ENCODE data around the gene ELOF1. TPM values are rescaled to one million over a fixed set of nuclear protein-coding genes. Genes with fewer than 3 reads are reported as not detected.
A peak's percentile ranks its signal among the peaks of the same experiment; 100 is the strongest.

The ELOF1 gene
- total RNA-seq, 2 experiments from 2014 or later = 31.8 to 33.2 TPM

GRCh38 chr19:11580116-11580515 is 21.1 kb upstream of the ELOF1 start:
- TF ChIP-seq, protein P1, sequence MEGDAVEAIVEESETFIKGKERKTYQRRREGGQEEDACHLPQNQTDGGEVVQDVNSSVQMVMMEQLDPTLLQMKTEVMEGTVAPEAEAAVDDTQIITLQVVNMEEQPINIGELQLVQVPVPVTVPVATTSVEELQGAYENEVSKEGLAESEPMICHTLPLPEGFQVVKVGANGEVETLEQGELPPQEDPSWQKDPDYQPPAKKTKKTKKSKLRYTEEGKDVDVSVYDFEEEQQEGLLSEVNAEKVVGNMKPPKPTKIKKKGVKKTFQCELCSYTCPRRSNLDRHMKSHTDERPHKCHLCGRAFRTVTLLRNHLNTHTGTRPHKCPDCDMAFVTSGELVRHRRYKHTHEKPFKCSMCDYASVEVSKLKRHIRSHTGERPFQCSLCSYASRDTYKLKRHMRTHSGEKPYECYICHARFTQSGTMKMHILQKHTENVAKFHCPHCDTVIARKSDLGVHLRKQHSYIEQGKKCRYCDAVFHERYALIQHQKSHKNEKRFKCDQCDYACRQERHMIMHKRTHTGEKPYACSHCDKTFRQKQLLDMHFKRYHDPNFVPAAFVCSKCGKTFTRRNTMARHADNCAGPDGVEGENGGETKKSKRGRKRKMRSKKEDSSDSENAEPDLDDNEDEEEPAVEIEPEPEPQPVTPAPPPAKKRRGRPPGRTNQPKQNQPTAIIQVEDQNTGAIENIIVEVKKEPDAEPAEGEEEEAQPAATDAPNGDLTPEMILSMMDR (IDR thresholded peaks at IDR 0.05) = no peak

GRCh38 chr19:11578258-11579142 is 19.5 kb upstream of the ELOF1 start:
- no peaks in the 10 kb centered on the region for H3K27me3 ChIP-seq (ENCODE audit: control insufficient read depth in 1 of 2, insufficient read depth in 2 of 2, low read length in 2 of 2)
- CTCF ChIA-PET = interaction anchor here (0.9 kb wide), 1 partner anchor 17 kb away, joined by 3 read pairs; no protein-coding TSS in a partner anchor
- DNase-seq = peak in 13 of 14 experiments; percentile 11 to 61 (median 37)
- H3K27me3 Mint-ChIP-seq = no peaks in the 10 kb centered on the region
- H3K4me3 Mint-ChIP-seq = peak overlapping the region; percentile 87
- intact Hi-C loops (cut with DNase I, micrococcal nuclease) = loop anchor here in 1 of 2 experiments (2.0 kb wide), 1 partner anchor 20 kb away; the partner anchor contains the start of gene ELOF1
- H3K4me1 ChIP-seq (ENCODE audit: insufficient read depth, low read length) = peaks cover 41% of the 10 kb centered on the region
- H3K36me3 Mint-ChIP-seq (ENCODE audit: low read depth) = peaks cover 11% of the 10 kb centered on the region
- no peaks in the 10 kb centered on the region for H3K9me3 ChIP-seq (ENCODE audit: control insufficient read depth in 1 of 2, insufficient read depth in 1 of 2, low read length in 2 of 2)
- TF ChIP-seq, protein P1 (IDR thresholded peaks at IDR 0.05) = no peak
- H3K4me3 ChIP-seq (ENCODE audit: low read length) = peak overlapping the region; percentile 74
- peak; percentile 60 for ATAC-seq (ENCODE audit: poor library complexity)
- H3K27ac ChIP-seq (ENCODE audit: low read depth in 1 of 2, low read length in 2 of 2) = peak overlapping the region; percentile 40 to 53
- peaks cover 13% of the 10 kb centered on the region for H3K36me3 ChIP-seq (ENCODE audit: insufficient read depth, low read length)
- no peaks in the 10 kb centered on the region for H3K9me3 Mint-ChIP-seq
- POLR2A ChIA-PET = interaction anchor here (1.0 to 1.4 kb wide), 4 partner anchors 10 to 50 kb away, joined by 3 to 4 read pairs (median 3); partner anchors contain the start of gene ECSIT
- peak overlapping the region; percentile 86 for H3K27ac Mint-ChIP-seq
- H3K4me1 Mint-ChIP-seq (ENCODE audit: low read depth) = peaks cover 23% of the 10 kb centered on the region

More at GRCh38 chr19:11580116-11580515, 21.1 kb upstream of the ELOF1 start:
- Mint-ChIP-seq H3K4me1 (ENCODE audit: low read depth) (peaks cover 23% of the 10 kb centered on the region), H3K36me3 (ENCODE audit: low read depth) (peaks cover 11% of the 10 kb centered on the region), H3K27me3 (no peaks in the 10 kb centered on the region), H3K9me3 (no peaks in the 10 kb centered on the region), H3K4me3 (peak overlapping the region; percentile 38), H3K27ac (no peak overlapping the region)
- H3K27me3 ChIP-seq (ENCODE audit: control insufficient read depth in 1 of 2, insufficient read depth in 2 of 2, low read length in 2 of 2) = no peaks in the 10 kb centered on the region
- H3K9me3 ChIP-seq (ENCODE audit: control insufficient read depth in 1 of 2, insufficient read depth in 1 of 2, low read length in 2 of 2) = no peaks in the 10 kb centered on the region
- POLR2A ChIA-PET = interaction anchor here (1.1 kb wide), 1 partner anchor 51 kb away, joined by 3 read pairs; the partner anchor contains the start of gene ECSIT
- H3K36me3 ChIP-seq (ENCODE audit: insufficient read depth, low read length) = peaks cover 13% of the 10 kb centered on the region
- CTCF ChIA-PET = interaction anchor here (1.0 to 1.9 kb wide), 2 partner anchors 19 to 21 kb away, joined by 4 to 8 read pairs; partner anchors contain the start of gene ELOF1
- intact Hi-C loops (cut with DNase I, micrococcal nuclease) = loop anchor here in 1 of 2 experiments (10.0 kb wide), 2 partner anchors 145 to 445 kb away; partner anchors contain the start of genes ODAD3 and PRKCSH
- no peak for ATAC-seq (ENCODE audit: poor library complexity)
- no peak for DNase-seq
- peaks cover 41% of the 10 kb centered on the region for H3K4me1 ChIP-seq (ENCODE audit: insufficient read depth, low read length)
- H3K4me3 ChIP-seq (ENCODE audit: low read length) = no peak overlapping the region
- H3K27ac ChIP-seq (ENCODE audit: low read depth in 1 of 2, low read length in 2 of 2) = no peak overlapping the region

DNA sequence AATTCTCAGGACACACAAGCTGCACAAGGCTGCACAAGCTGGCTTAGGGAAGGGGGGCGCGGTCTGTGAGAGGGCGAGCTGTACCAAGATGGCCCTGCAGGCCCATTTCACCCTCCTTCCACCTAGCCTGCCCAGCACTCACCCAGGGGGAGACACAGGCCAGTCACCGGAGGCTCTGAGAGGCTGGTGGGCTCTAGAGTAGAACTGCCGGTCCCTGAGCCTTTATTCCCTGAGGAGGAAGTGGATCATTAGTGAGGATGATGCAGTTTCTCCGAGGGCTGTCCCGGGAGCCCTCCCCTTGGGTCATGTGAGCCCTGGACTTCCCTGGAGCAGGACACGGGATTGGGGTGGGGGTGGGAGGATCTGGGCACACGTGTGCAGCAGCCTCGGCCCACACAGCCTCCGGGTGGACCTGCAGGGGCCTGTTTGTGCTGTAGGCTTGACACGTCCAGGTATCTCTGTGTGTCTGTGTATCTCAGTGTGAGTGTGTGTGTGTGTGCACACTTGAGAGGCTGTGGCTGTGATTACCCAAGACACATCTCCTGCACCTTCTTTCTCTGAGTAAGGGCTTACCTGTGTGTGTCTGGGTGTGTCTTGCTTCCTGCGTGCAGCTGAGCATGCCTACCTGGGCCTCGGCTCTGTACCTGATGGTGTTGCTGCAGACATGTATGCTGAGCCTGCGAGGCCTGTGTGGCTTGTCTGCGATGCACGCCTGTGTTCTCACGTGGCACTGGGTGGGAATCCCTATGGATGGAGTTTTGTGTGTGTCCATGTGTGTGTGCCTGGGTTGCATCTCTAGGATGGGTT is 18.6 kb upstream of the ELOF1 start, which contains the start of gene ACP5:
TSS of gene ACP5 (minus strand) at position 195 of the 807 bp plus-strand sequence. CDS start 328 bp downstream, outside the sequence.
- Histone ChIP-seq H3K4me3 (ENCODE audit: low read length) (peak within 1 kb of the TSS; percentile 74), H3K27ac (ENCODE audit: low read depth in 1 of 2, low read length in 2 of 2) (peak within 1 kb of the TSS; percentile 40 to 53), H3K36me3 (ENCODE audit: insufficient read depth, low read length) (peaks cover 13% of the 10 kb centered on the region), H3K27me3 (ENCODE audit: control insufficient read depth in 1 of 2, insufficient read depth in 2 of 2, low read length in 2 of 2) (no peaks in the 10 kb centered on the region), H3K4me1 (ENCODE audit: insufficient read depth, low read length) (peaks cover 41% of the 10 kb centered on the region), H3K9me3 (ENCODE audit: control insufficient read depth in 1 of 2, insufficient read depth in 1 of 2, low read length in 2 of 2) (no peaks in the 10 kb centered on the region)
- H3K27me3 Mint-ChIP-seq = no peaks in the 10 kb centered on the region
- H3K27ac Mint-ChIP-seq = peak within 1 kb of the TSS; percentile 86
- DNase-seq = peak in 2 of 14 experiments; percentile 22 to 28
- POLR2A ChIA-PET = interaction anchor here (1.0 to 1.4 kb wide), 4 partner anchors 9 to 49 kb away, joined by 3 to 4 read pairs (median 3); partner anchors contain the start of gene ECSIT
- peak within 1 kb of the TSS; percentile 87 for H3K4me3 Mint-ChIP-seq
- intact Hi-C loops (cut with DNase I, micrococcal nuclease) = loop anchor here in 1 of 2 experiments (2.0 kb wide), 1 partner anchor 19 kb away; the partner anchor contains the start of gene ELOF1
- peak; percentile 15 for ATAC-seq (ENCODE audit: poor library complexity)
- H3K4me1 Mint-ChIP-seq (ENCODE audit: low read depth) = peaks cover 23% of the 10 kb centered on the region
- CTCF ChIA-PET = interaction anchor here (0.9 kb wide), 1 partner anchor 16 kb away, joined by 3 read pairs; no protein-coding TSS in a partner anchor
- peaks cover 11% of the 10 kb centered on the region for H3K36me3 Mint-ChIP-seq (ENCODE audit: low read depth)
- H3K9me3 Mint-ChIP-seq = no peaks in the 10 kb centered on the region
- TF ChIP-seq, protein P1 (IDR thresholded peaks at IDR 0.05) = no peak

Measured in CD4-positive, alpha-beta T cell (primary cell).